GM12891 (cell line): ENCODE results near the gene PARD3.

Experiments
- PAX5 ChIP-seq: IDR thresholded peaks from 2 replicates; pipeline ENCODE4 v1.6.1; 2011; ENCODE audit warnings: low read length, moderate library complexity, mild to moderate bottlenecking; ENCODE audit not compliant: insufficient read depth, severe bottlenecking
- POLR2A ChIP-seq: IDR thresholded peaks from 2 replicates; pipeline ENCODE4 v1.6.1; 2011; ENCODE audit warnings: low read depth, low read length, control low read depth
- POLR2AphosphoS5 ChIP-seq: IDR thresholded peaks from 2 replicates; pipeline ENCODE4 v1.6.1; 2011; ENCODE audit warnings: low read depth, low read length, control low read depth
- SPI1 ChIP-seq: IDR thresholded peaks from 2 replicates; pipeline ENCODE4 v1.6.1; 2011; ENCODE audit warnings: low read depth, low read length, control low read depth
- TAF1 ChIP-seq: IDR thresholded peaks from 2 replicates; pipeline ENCODE4 v1.6.1; 2011; ENCODE audit warnings: low read depth, low read length, control low read depth

- no peak for TF ChIP-seq POLR2A
- TF ChIP-seq PAX5, result no peak
- TF ChIP-seq POLR2AphosphoS5, result no peak
- no peak for TF ChIP-seq TAF1
- TF ChIP-seq SPI1, result no peak
These were observed 520.0 kb downstream of the PARD3 start for GRCh38 chr10:34295142-34295548.
